Activated T-cell treated with anti-CD3 and anti-CD28 coated beads, Interleukin-2, amount 50 U/mL, for 72 hours (primary cell): Measurements from ENCODE around the gene NFIX. TPM values are rescaled to one million over a fixed set of nuclear protein-coding genes. Genes with fewer than 3 reads are reported as not detected.

Experiments used
- ATAC-seq, 2 donors: fragments of 150-1000 bp; cut with Tn5 transposase; replicated peaks in 1 of 2; 2 replicates each; pipeline ENCODE4 v1.10.0; 2021; ENCODE audit warnings: moderate library complexity in 2 of 2, mild to moderate bottlenecking in 1 of 2
- DNase-seq, 2 donors: peaks; one replicate each; pipeline ENCODE4 v3.0.0; 2021 to 2022; ENCODE audit warnings: mixed read lengths in 1 of 2
- H3K27ac Mint-ChIP-seq: one replicate; pipeline ENCODE4 v1.8.0; 2022; ENCODE audit warnings: mild to moderate bottlenecking, moderate library complexity, mixed read lengths
- H3K27me3 Mint-ChIP-seq: one replicate; pipeline ENCODE4 v1.8.0; 2022; ENCODE audit warnings: low read depth, mixed read lengths
- H3K36me3 Mint-ChIP-seq, 2 donors: one replicate each; pipeline ENCODE4 v1.8.0; 2022; ENCODE audit warnings: mixed read lengths in 2 of 2, mild to moderate bottlenecking in 1 of 2; ENCODE audit not compliant: insufficient read depth in 2 of 2
- H3K4me1 Mint-ChIP-seq: one replicate; pipeline ENCODE4 v1.8.0; 2022; ENCODE audit warnings: low read depth, mixed read lengths
- H3K4me3 Mint-ChIP-seq, 2 donors: one replicate each; pipeline ENCODE4 v1.8.0; 2022; ENCODE audit warnings: mild to moderate bottlenecking in 2 of 2, mixed read lengths in 2 of 2, moderate library complexity in 2 of 2
- H3K9me3 Mint-ChIP-seq, 2 donors: one replicate each; pipeline ENCODE4 v1.8.0; 2022; ENCODE audit warnings: mixed read lengths in 2 of 2
- total RNA-seq, 2 donors: library from RNA; stranded (reverse); gene quantifications; one replicate each; pipeline ENCODE4 v1.2.3, GENCODE V29; 2022

NFIX gene
- total RNA-seq, 2 donors from 2014 or later, result 2.2 to 2.8 TPM

- H3K27me3 Mint-ChIP-seq, result no peaks in the 10 kb centered on the region
- no peaks in the 10 kb centered on the region for H3K4me1 Mint-ChIP-seq
- H3K36me3 Mint-ChIP-seq, result no peaks in the 10 kb centered on the region
- H3K27ac Mint-ChIP-seq, result no peak overlapping the region
- DNase-seq, result no peak
- ATAC-seq, result no peak
- no peak overlapping the region for H3K4me3 Mint-ChIP-seq
- no peaks in the 10 kb centered on the region for H3K9me3 Mint-ChIP-seq
Observed at GRCh38 chr19:13071444-13072187, 76.3 kb downstream of the NFIX start.

GRCh38 chr19:13072188-13072908, 77.1 kb downstream of the NFIX start:
- H3K9me3 Mint-ChIP-seq, result no peaks in the 10 kb centered on the region
- ATAC-seq, result no peak

GRCh38 chr19:13073263-13073662, 78.0 kb downstream of the NFIX start:
- Mint-ChIP-seq H3K4me1 (no peaks in the 10 kb centered on the region), H3K36me3 (no peaks in the 10 kb centered on the region), H3K9me3 (no peaks in the 10 kb centered on the region), H3K4me3 (no peak overlapping the region), H3K27me3 (no peaks in the 10 kb centered on the region), H3K27ac (no peak overlapping the region)
- no peak for ATAC-seq
- no peak for DNase-seq

More at GRCh38 chr19:13072188-13072908, 77.1 kb downstream of the NFIX start:
- Mint-ChIP-seq H3K27me3 (no peaks in the 10 kb centered on the region), H3K4me1 (no peaks in the 10 kb centered on the region), H3K4me3 (no peak overlapping the region), H3K36me3 (no peaks in the 10 kb centered on the region), H3K27ac (no peak overlapping the region)
- no peak for DNase-seq

GRCh38 chr19:13074378-13074777, 79.1 kb downstream of the NFIX start:
- ATAC-seq (no peak), DNase-seq (no peak)
- Mint-ChIP-seq H3K4me3 (no peak overlapping the region), H3K27ac (no peak overlapping the region), H3K27me3 (no peaks in the 10 kb centered on the region), H3K9me3 (no peaks in the 10 kb centered on the region), H3K4me1 (no peaks in the 10 kb centered on the region), H3K36me3 (no peaks in the 10 kb centered on the region)

- Mint-ChIP-seq H3K4me1 (no peaks in the 10 kb centered on the region), H3K36me3 (no peaks in the 10 kb centered on the region), H3K9me3 (no peaks in the 10 kb centered on the region), H3K27ac (no peak overlapping the region), H3K4me3 (no peak overlapping the region), H3K27me3 (no peaks in the 10 kb centered on the region)
- no peak for ATAC-seq
- no peak for DNase-seq
Observed at GRCh38 chr19:13076320-13076719, 81.0 kb downstream of the NFIX start.

- Mint-ChIP-seq H3K36me3 (no peaks in the 10 kb centered on the region), H3K27me3 (no peaks in the 10 kb centered on the region), H3K4me3 (no peak overlapping the region), H3K27ac (no peak overlapping the region), H3K9me3 (no peaks in the 10 kb centered on the region), H3K4me1 (no peaks in the 10 kb centered on the region)
- DNase-seq (no peak), ATAC-seq (no peak)
Observed at GRCh38 chr19:13076787-13077186, 81.5 kb downstream of the NFIX start.

- Mint-ChIP-seq H3K4me1 (no peaks in the 10 kb centered on the region), H3K4me3 (no peak overlapping the region), H3K27me3 (no peaks in the 10 kb centered on the region), H3K27ac (no peak overlapping the region), H3K9me3 (no peaks in the 10 kb centered on the region), H3K36me3 (no peaks in the 10 kb centered on the region)
- ATAC-seq (no peak), DNase-seq (no peak)
Observed at GRCh38 chr19:13077240-13077639, 82.0 kb downstream of the NFIX start.

GRCh38 chr19:13078381-13078780, 83.1 kb downstream of the NFIX start:
- H3K36me3 Mint-ChIP-seq, result no peaks in the 10 kb centered on the region
- H3K9me3 Mint-ChIP-seq, result no peaks in the 10 kb centered on the region
- no peaks in the 10 kb centered on the region for H3K4me1 Mint-ChIP-seq
- H3K4me3 Mint-ChIP-seq, result no peak overlapping the region
- H3K27me3 Mint-ChIP-seq, result no peaks in the 10 kb centered on the region
- ATAC-seq (no peak), DNase-seq (no peak)
- no peak overlapping the region for H3K27ac Mint-ChIP-seq

- no peaks in the 10 kb centered on the region for H3K27me3 Mint-ChIP-seq
- no peak overlapping the region for H3K27ac Mint-ChIP-seq
- no peaks in the 10 kb centered on the region for H3K4me1 Mint-ChIP-seq
- H3K4me3 Mint-ChIP-seq, result no peak overlapping the region
- H3K9me3 Mint-ChIP-seq, result no peaks in the 10 kb centered on the region
- DNase-seq, result no peak
- no peak for ATAC-seq
- H3K36me3 Mint-ChIP-seq, result no peaks in the 10 kb centered on the region
Observed at GRCh38 chr19:13078897-13079541, 83.7 kb downstream of the NFIX start.

- H3K9me3 Mint-ChIP-seq, result no peaks in the 10 kb centered on the region
- DNase-seq (no peak), ATAC-seq (no peak)
- H3K27me3 Mint-ChIP-seq, result no peaks in the 10 kb centered on the region
- H3K36me3 Mint-ChIP-seq, result no peaks in the 10 kb centered on the region
- no peak overlapping the region for H3K27ac Mint-ChIP-seq
- no peak overlapping the region for H3K4me3 Mint-ChIP-seq
- no peaks in the 10 kb centered on the region for H3K4me1 Mint-ChIP-seq
Observed at GRCh38 chr19:13079542-13079986, 84.3 kb downstream of the NFIX start.

- Mint-ChIP-seq H3K36me3 (no peaks in the 10 kb centered on the region), H3K27me3 (no peaks in the 10 kb centered on the region), H3K9me3 (no peaks in the 10 kb centered on the region), H3K4me3 (no peak overlapping the region), H3K27ac (no peak overlapping the region), H3K4me1 (no peaks in the 10 kb centered on the region)
- DNase-seq, result no peak
- no peak for ATAC-seq
Observed at GRCh38 chr19:13082192-13083007, 87.1 kb downstream of the NFIX start.

- Mint-ChIP-seq H3K4me1 (no peaks in the 10 kb centered on the region), H3K27me3 (no peaks in the 10 kb centered on the region), H3K36me3 (no peaks in the 10 kb centered on the region), H3K4me3 (no peak overlapping the region), H3K9me3 (no peaks in the 10 kb centered on the region), H3K27ac (no peak overlapping the region)
- DNase-seq (no peak), ATAC-seq (no peak)
Observed at GRCh38 chr19:13083008-13083404, 87.7 kb downstream of the NFIX start.

GRCh38 chr19:13083627-13084026, 88.4 kb downstream of the NFIX start:
- Mint-ChIP-seq H3K27ac (no peak overlapping the region), H3K4me1 (no peaks in the 10 kb centered on the region), H3K4me3 (no peak overlapping the region), H3K36me3 (no peaks in the 10 kb centered on the region), H3K9me3 (no peaks in the 10 kb centered on the region), H3K27me3 (no peaks in the 10 kb centered on the region)
- no peak for ATAC-seq
- no peak for DNase-seq
